ENCODE results near the gene ETNK2. TPM values are rescaled to one million over a fixed set of nuclear protein-coding genes. Genes with fewer than 3 reads are reported as not detected.
A peak's percentile ranks its signal among the peaks of the same experiment; 100 is the strongest.

The ETNK2 gene
- total and polyA plus RNA-seq, 4 donors: 10.1 to 18.0 (median 14.4) TPM

- H3K36me3 ChIP-seq (ENCODE audit: control insufficient read depth in 1 of 2, insufficient read depth in 2 of 2, low read length in 1 of 2): no peaks in the 10 kb centered on the region
- no peak overlapping the region for H3K4me3 ChIP-seq (ENCODE audit: low read length in 2 of 2)
- WGBS, 2 donors: 72 to 74% methylated on average over 6 of the region's 6 CpGs
- intact Hi-C loops (cut with DNase I): no loop called here
- H3K27ac ChIP-seq (ENCODE audit: low read depth in 1 of 2, low read length in 2 of 2): no peak overlapping the region
- no peaks in the 10 kb centered on the region for H3K27me3 ChIP-seq (ENCODE audit: control insufficient read depth in 1 of 2, insufficient read depth in 2 of 2, low read length in 1 of 2)
- H3K9me3 ChIP-seq (ENCODE audit: control insufficient read depth, low read length): no peaks in the 10 kb centered on the region
- no peaks in the 10 kb centered on the region for H3K4me1 ChIP-seq (ENCODE audit: control insufficient read depth in 1 of 2, insufficient read depth in 2 of 2, low read length in 2 of 2)
- DNase-seq (no peak), ATAC-seq (ENCODE audit: low FRiP score) (no peak)
Measured at GRCh38 chr1:204180133-204180532, 28.3 kb upstream of the ETNK2 start.

GRCh38 chr1:204178487-204179281 lies 26.8 kb upstream of the ETNK2 start:
- intact Hi-C loops (cut with DNase I): no loop called here
- no peak for DNase-seq
- no peaks in the 10 kb centered on the region for H3K36me3 ChIP-seq (ENCODE audit: control insufficient read depth in 1 of 2, insufficient read depth in 2 of 2, low read length in 1 of 2)
- H3K27me3 ChIP-seq (ENCODE audit: control insufficient read depth in 1 of 2, insufficient read depth in 2 of 2, low read length in 1 of 2): no peaks in the 10 kb centered on the region
- no peak overlapping the region for H3K4me3 ChIP-seq (ENCODE audit: low read length in 2 of 2)
- ATAC-seq (ENCODE audit: low FRiP score): no peak
- H3K27ac ChIP-seq (ENCODE audit: low read depth in 1 of 2, low read length in 2 of 2): no peak overlapping the region
- no peaks in the 10 kb centered on the region for H3K4me1 ChIP-seq (ENCODE audit: control insufficient read depth in 1 of 2, insufficient read depth in 2 of 2, low read length in 2 of 2)
- no peaks in the 10 kb centered on the region for H3K9me3 ChIP-seq (ENCODE audit: control insufficient read depth, low read length)
- 79 to 85% methylated on average over 7 of the region's 7 CpGs for WGBS, 2 donors

GRCh38 chr1:204177133-204177532 lies 25.3 kb upstream of the ETNK2 start:
- no peak overlapping the region for H3K4me3 ChIP-seq (ENCODE audit: low read length in 2 of 2)
- no peaks in the 10 kb centered on the region for H3K4me1 ChIP-seq (ENCODE audit: control insufficient read depth in 1 of 2, insufficient read depth in 2 of 2, low read length in 2 of 2)
- H3K27ac ChIP-seq (ENCODE audit: low read depth in 1 of 2, low read length in 2 of 2): no peak overlapping the region
- WGBS, 2 donors: 40 to 45% methylated on average over 4 of the region's 4 CpGs
- H3K27me3 ChIP-seq (ENCODE audit: control insufficient read depth in 1 of 2, insufficient read depth in 2 of 2, low read length in 1 of 2): no peaks in the 10 kb centered on the region
- no peaks in the 10 kb centered on the region for H3K9me3 ChIP-seq (ENCODE audit: control insufficient read depth, low read length)
- DNase-seq (no peak), ATAC-seq (ENCODE audit: low FRiP score) (no peak)
- H3K36me3 ChIP-seq (ENCODE audit: control insufficient read depth in 1 of 2, insufficient read depth in 2 of 2, low read length in 1 of 2): no peaks in the 10 kb centered on the region
- intact Hi-C loops (cut with DNase I): no loop called here

GRCh38 chr1:204176049-204176448 lies 24.2 kb upstream of the ETNK2 start:
- Histone ChIP-seq H3K4me3 (ENCODE audit: low read length in 2 of 2) (no peak overlapping the region), H3K4me1 (ENCODE audit: control insufficient read depth in 1 of 2, insufficient read depth in 2 of 2, low read length in 2 of 2) (no peaks in the 10 kb centered on the region), H3K36me3 (ENCODE audit: control insufficient read depth in 1 of 2, insufficient read depth in 2 of 2, low read length in 1 of 2) (no peaks in the 10 kb centered on the region), H3K27me3 (ENCODE audit: control insufficient read depth in 1 of 2, insufficient read depth in 2 of 2, low read length in 1 of 2) (no peaks in the 10 kb centered on the region), H3K27ac (ENCODE audit: low read depth in 1 of 2, low read length in 2 of 2) (no peak overlapping the region), H3K9me3 (ENCODE audit: control insufficient read depth, low read length) (no peaks in the 10 kb centered on the region)
- intact Hi-C loops (cut with DNase I): no loop called here
- 77 to 82% methylated on average over 5 of the region's 5 CpGs for WGBS, 2 donors
- ATAC-seq (ENCODE audit: low FRiP score): no peak
- peak in 1 of 2 donors; percentile 5 for DNase-seq

GRCh38 chr1:204174958-204175357 lies 23.1 kb upstream of the ETNK2 start:
- no peaks in the 10 kb centered on the region for H3K36me3 ChIP-seq (ENCODE audit: control insufficient read depth in 1 of 2, insufficient read depth in 2 of 2, low read length in 1 of 2)
- WGBS, 2 donors: 70 to 78% methylated on average over 3 of the region's 3 CpGs
- H3K4me1 ChIP-seq (ENCODE audit: control insufficient read depth in 1 of 2, insufficient read depth in 2 of 2, low read length in 2 of 2): no peaks in the 10 kb centered on the region
- peaks cover 2% of the 10 kb centered on the region for H3K9me3 ChIP-seq (ENCODE audit: control insufficient read depth, low read length)
- no peak for ATAC-seq (ENCODE audit: low FRiP score)
- DNase-seq: no peak
- no peaks in the 10 kb centered on the region for H3K27me3 ChIP-seq (ENCODE audit: control insufficient read depth in 1 of 2, insufficient read depth in 2 of 2, low read length in 1 of 2)
- intact Hi-C loops (cut with DNase I): no loop called here
- no peak overlapping the region for H3K4me3 ChIP-seq (ENCODE audit: low read length in 2 of 2)
- H3K27ac ChIP-seq (ENCODE audit: low read depth in 1 of 2, low read length in 2 of 2): no peak overlapping the region

- ATAC-seq (ENCODE audit: low FRiP score) (no peak), DNase-seq (no peak)
- intact Hi-C loops (cut with DNase I): no loop called here
- WGBS, 2 donors: 89 to 91% methylated on average over 2 of the region's 2 CpGs
- no peak overlapping the region for H3K4me3 ChIP-seq (ENCODE audit: low read length in 2 of 2)
- H3K27ac ChIP-seq (ENCODE audit: low read depth in 1 of 2, low read length in 2 of 2): no peak overlapping the region
- H3K36me3 ChIP-seq (ENCODE audit: control insufficient read depth in 1 of 2, insufficient read depth in 2 of 2, low read length in 1 of 2): no peaks in the 10 kb centered on the region
- H3K9me3 ChIP-seq (ENCODE audit: control insufficient read depth, low read length): peaks cover 2% of the 10 kb centered on the region
- H3K4me1 ChIP-seq (ENCODE audit: control insufficient read depth in 1 of 2, insufficient read depth in 2 of 2, low read length in 2 of 2): no peaks in the 10 kb centered on the region
- H3K27me3 ChIP-seq (ENCODE audit: control insufficient read depth in 1 of 2, insufficient read depth in 2 of 2, low read length in 1 of 2): no peaks in the 10 kb centered on the region
Measured at GRCh38 chr1:204172404-204173029, 20.7 kb upstream of the ETNK2 start.

GRCh38 chr1:204171751-204172178 lies 19.9 kb upstream of the ETNK2 start:
- H3K4me1 ChIP-seq (ENCODE audit: control insufficient read depth in 1 of 2, insufficient read depth in 2 of 2, low read length in 2 of 2): no peaks in the 10 kb centered on the region
- WGBS, 2 donors: 49 to 56% methylated on average over 4 of the region's 4 CpGs
- H3K4me3 ChIP-seq (ENCODE audit: low read length in 2 of 2): no peak overlapping the region
- H3K27me3 ChIP-seq (ENCODE audit: control insufficient read depth in 1 of 2, insufficient read depth in 2 of 2, low read length in 1 of 2): no peaks in the 10 kb centered on the region
- no peak overlapping the region for H3K27ac ChIP-seq (ENCODE audit: low read depth in 1 of 2, low read length in 2 of 2)
- H3K36me3 ChIP-seq (ENCODE audit: control insufficient read depth in 1 of 2, insufficient read depth in 2 of 2, low read length in 1 of 2): no peaks in the 10 kb centered on the region
- DNase-seq (no peak), ATAC-seq (ENCODE audit: low FRiP score) (no peak)
- intact Hi-C loops (cut with DNase I): no loop called here
- peaks cover 2% of the 10 kb centered on the region for H3K9me3 ChIP-seq (ENCODE audit: control insufficient read depth, low read length)

GRCh38 chr1:204170494-204171155 lies 18.8 kb upstream of the ETNK2 start:
- intact Hi-C loops (cut with DNase I): no loop called here

More at GRCh38 chr1:204170494-204171155, 18.8 kb upstream of the ETNK2 start:
- 81 to 89% methylated on average over 3 of the region's 3 CpGs for WGBS, 2 donors
- DNase-seq (peak in 1 of 2 donors; percentile 2), ATAC-seq (ENCODE audit: low FRiP score) (no peak)
- H3K9me3 ChIP-seq (ENCODE audit: control insufficient read depth, low read length): peaks cover 2% of the 10 kb centered on the region
- no peaks in the 10 kb centered on the region for H3K27me3 ChIP-seq (ENCODE audit: control insufficient read depth in 1 of 2, insufficient read depth in 2 of 2, low read length in 1 of 2)
- H3K4me1 ChIP-seq (ENCODE audit: control insufficient read depth in 1 of 2, insufficient read depth in 2 of 2, low read length in 2 of 2): no peaks in the 10 kb centered on the region
- no peaks in the 10 kb centered on the region for H3K36me3 ChIP-seq (ENCODE audit: control insufficient read depth in 1 of 2, insufficient read depth in 2 of 2, low read length in 1 of 2)
- H3K27ac ChIP-seq (ENCODE audit: low read depth in 1 of 2, low read length in 2 of 2): no peak overlapping the region
- peak overlapping the region in 1 of 2 donors; percentile 8 for H3K4me3 ChIP-seq (ENCODE audit: low read length in 2 of 2)
